ENCODE results near the gene KISS1R. TPM values are rescaled to one million over a fixed set of nuclear protein-coding genes. Genes with fewer than 3 reads are reported as not detected.
A peak's percentile ranks its signal among the peaks of the same experiment; 100 is the strongest.
"Not testable (repeated sequence)": the region's sequence is repeated elsewhere in the genome, so short reads cannot be mapped to it uniquely, and the experiment has no call there.

The KISS1R gene
- total and polyA plus RNA-seq, 3 experiments from 2014 or later: 0.49 to 2.3 (median 1.2) TPM

- H3K4me1 ChIP-seq (ENCODE audit: insufficient read depth, low read length): peaks cover 12% of the 10 kb centered on the region
- CTCF ChIA-PET: interaction anchor here (2.0 to 2.7 kb wide), 2 partner anchors 18 to 28 kb away, joined by 25 to 26 read pairs; no protein-coding TSS in a partner anchor
- POLR2A ChIA-PET: interaction anchor here (2.0 to 5.3 kb wide), 3 partner anchors 11 to 28 kb away, joined by 9 to 77 read pairs (median 22); no protein-coding TSS in a partner anchor
Measured at GRCh38 chr19:891421-892200, 25.5 kb upstream of the KISS1R start.

GRCh38 chr19:892243-892893, 24.8 kb upstream of the KISS1R start:
- Histone ChIP-seq H3K36me3 (ENCODE audit: insufficient read depth, low read length) (peaks cover 10% of the 10 kb centered on the region), H3K27me3 (ENCODE audit: insufficient read depth, low read length, poor library complexity, severe bottlenecking) (no peaks in the 10 kb centered on the region), H3K4me3 (ENCODE audit: low read length) (peak overlapping the region; percentile 74), H3K9me3 (ENCODE audit: low read length) (no peaks in the 10 kb centered on the region), H3K4me1 (ENCODE audit: insufficient read depth, low read length) (peaks cover 12% of the 10 kb centered on the region), H3K27ac (ENCODE audit: low read depth, low read length) (peak overlapping the region; percentile 69)
- H3K4me1 Mint-ChIP-seq: peaks cover 21 to 60% (median 22%) of the 10 kb centered on the region in 3 donors
- peak overlapping the region; percentile 78 to 92 (median 83) for H3K4me3 Mint-ChIP-seq
- CTCF ChIA-PET: interaction anchor here (1.0 to 2.7 kb wide), 8 partner anchors 10 to 121 kb away, joined by 3 to 26 read pairs (median 6); no protein-coding TSS in a partner anchor
- H3K36me3 Mint-ChIP-seq: peaks cover 0 to 45% (median 3%) of the 10 kb centered on the region in 3 donors
- peak in 1 of 5 donors; percentile 72 for DNase-seq
- peak overlapping the region; percentile 60 to 98 (median 84) for H3K27ac Mint-ChIP-seq
- POLR2A ChIA-PET: interaction anchor here (0.5 to 5.3 kb wide), 8 partner anchors 10 to 498 kb away, joined by 3 to 77 read pairs (median 9); partner anchors contain the start of gene CIRBP
- peaks cover 0 to 5% of the 10 kb centered on the region in 2 donors for H3K27me3 Mint-ChIP-seq
- H3K9me3 Mint-ChIP-seq: peaks cover 0 to 2% (median 0%) of the 10 kb centered on the region in 5 donors

More at GRCh38 chr19:891421-892200, 25.5 kb upstream of the KISS1R start:
- peak overlapping the region; percentile 69 for H3K27ac ChIP-seq (ENCODE audit: low read depth, low read length)
- H3K27me3 Mint-ChIP-seq; H3K9me3 ChIP-seq (ENCODE audit: low read length); DNase-seq; H3K9me3 Mint-ChIP-seq; H3K4me3 ChIP-seq (ENCODE audit: low read length); H3K27me3 ChIP-seq (ENCODE audit: insufficient read depth, low read length, poor library complexity, severe bottlenecking): not testable (repeated sequence)
- Mint-ChIP-seq H3K4me3 (peak overlapping the region; percentile 78 to 92 (median 84)), H3K36me3 (peaks cover 0 to 42% (median 2%) of the 10 kb centered on the region in 3 donors), H3K27ac (peak overlapping the region in 6 of 8 donors; percentile 61 to 98 (median 78)), H3K4me1 (peaks cover 21 to 61% (median 22%) of the 10 kb centered on the region in 3 donors)
- H3K36me3 ChIP-seq (ENCODE audit: insufficient read depth, low read length): peaks cover 10% of the 10 kb centered on the region

GRCh38 chr19:892894-893689, 24.0 kb upstream of the KISS1R start, which contains the start of the genes MED16 and RNU6-9:
TSS of gene MED16 (minus strand) at chr19:893187. CDS start at chr19:891131, 2,056 bp downstream.
TSS of gene RNU6-9 (plus strand) at chr19:893484.
- peak within 1 kb of the TSS; percentile 91 to 96 (median 92) for H3K4me3 Mint-ChIP-seq
- ChIA-PET POLR2A (interaction anchor here (0.5 to 5.3 kb wide), 10 partner anchors 9 to 497 kb away, joined by 3 to 77 read pairs (median 8); partner anchors contain the start of gene CIRBP), CTCF (interaction anchor here (1.0 to 2.7 kb wide), 8 partner anchors 10 to 122 kb away, joined by 3 to 26 read pairs (median 6); no protein-coding TSS in a partner anchor)
- DNase-seq: peak; percentile 88 to 95 (median 93)
- Histone ChIP-seq H3K9me3 (ENCODE audit: low read length) (no peaks in the 10 kb centered on the region), H3K27me3 (ENCODE audit: insufficient read depth, low read length, poor library complexity, severe bottlenecking) (no peaks in the 10 kb centered on the region), H3K4me3 (ENCODE audit: low read length) (peak within 1 kb of the TSS; percentile 74), H3K4me1 (ENCODE audit: insufficient read depth, low read length) (peaks cover 8% of the 10 kb centered on the region), H3K36me3 (ENCODE audit: insufficient read depth, low read length) (peaks cover 10% of the 10 kb centered on the region), H3K27ac (ENCODE audit: low read depth, low read length) (peak within 1 kb of the TSS; percentile 86)
- H3K27ac Mint-ChIP-seq: peak within 1 kb of the TSS; percentile 98 to 100 (median 99)
- peaks cover 0 to 5% of the 10 kb centered on the region in 2 donors for H3K27me3 Mint-ChIP-seq
- H3K36me3 Mint-ChIP-seq: peaks cover 0 to 48% (median 3%) of the 10 kb centered on the region in 3 donors
- H3K9me3 Mint-ChIP-seq: peaks cover 0 to 2% (median 0%) of the 10 kb centered on the region in 5 donors
- peaks cover 20 to 56% (median 21%) of the 10 kb centered on the region in 3 donors for H3K4me1 Mint-ChIP-seq

GRCh38 chr19:896434-896833, 20.7 kb upstream of the KISS1R start:
- H3K4me3 Mint-ChIP-seq: no peak overlapping the region
- H3K27ac ChIP-seq (ENCODE audit: low read depth, low read length): no peak overlapping the region
- no peak overlapping the region for H3K4me3 ChIP-seq (ENCODE audit: low read length)
- H3K36me3 ChIP-seq (ENCODE audit: insufficient read depth, low read length): no peaks in the 10 kb centered on the region
- no peaks in the 10 kb centered on the region for H3K9me3 ChIP-seq (ENCODE audit: low read length)
- peaks cover 0 to 5% of the 10 kb centered on the region in 2 donors for H3K27me3 Mint-ChIP-seq
- H3K27me3 ChIP-seq (ENCODE audit: insufficient read depth, low read length, poor library complexity, severe bottlenecking): no peaks in the 10 kb centered on the region
- H3K36me3 Mint-ChIP-seq: peaks cover 0 to 48% (median 3%) of the 10 kb centered on the region in 3 donors
- peaks cover 0 to 2% (median 0%) of the 10 kb centered on the region in 5 donors for H3K9me3 Mint-ChIP-seq
- ChIA-PET POLR2A (interaction anchor here (5.3 kb wide), 1 partner anchor 11 kb away, joined by 77 read pairs; no protein-coding TSS in a partner anchor), CTCF (interaction anchor here (0.7 to 1.5 kb wide), 6 partner anchors 8 to 105 kb away, joined by 3 to 4 read pairs (median 3); no protein-coding TSS in a partner anchor)
- H3K27ac Mint-ChIP-seq: peak overlapping the region in 3 of 8 donors; percentile 47 to 84 (median 76)
- H3K4me1 ChIP-seq (ENCODE audit: insufficient read depth, low read length): peaks cover 16% of the 10 kb centered on the region
- peaks cover 10 to 38% (median 16%) of the 10 kb centered on the region in 3 donors for H3K4me1 Mint-ChIP-seq
- no peak for DNase-seq

GRCh38 chr19:896999-897398, 20.1 kb upstream of the KISS1R start:
- peaks cover 0 to 2% (median 0%) of the 10 kb centered on the region in 5 donors for H3K9me3 Mint-ChIP-seq
- no peaks in the 10 kb centered on the region for H3K27me3 ChIP-seq (ENCODE audit: insufficient read depth, low read length, poor library complexity, severe bottlenecking)
- H3K36me3 ChIP-seq (ENCODE audit: insufficient read depth, low read length): no peaks in the 10 kb centered on the region
- no peaks in the 10 kb centered on the region for H3K9me3 ChIP-seq (ENCODE audit: low read length)
- H3K4me1 ChIP-seq (ENCODE audit: insufficient read depth, low read length): peaks cover 15% of the 10 kb centered on the region
- H3K4me3 Mint-ChIP-seq: no peak overlapping the region
- ChIA-PET POLR2A (interaction anchor here (1.4 to 5.3 kb wide), 2 partner anchors 9 to 11 kb away, joined by 5 to 77 read pairs; no protein-coding TSS in a partner anchor), CTCF (interaction anchor here (0.7 to 1.0 kb wide), 3 partner anchors 9 to 33 kb away, joined by 3 read pairs; no protein-coding TSS in a partner anchor)
- peak overlapping the region in 2 of 8 donors; percentile 66 to 76 for H3K27ac Mint-ChIP-seq
- peaks cover 0 to 5% of the 10 kb centered on the region in 2 donors for H3K27me3 Mint-ChIP-seq
- H3K4me1 Mint-ChIP-seq: peaks cover 11 to 40% (median 16%) of the 10 kb centered on the region in 3 donors
- no peak for DNase-seq
- H3K36me3 Mint-ChIP-seq: peaks cover 0 to 53% (median 3%) of the 10 kb centered on the region in 3 donors
- no peak overlapping the region for H3K4me3 ChIP-seq (ENCODE audit: low read length)
- no peak overlapping the region for H3K27ac ChIP-seq (ENCODE audit: low read depth, low read length)

GRCh38 chr19:897442-898039, 19.6 kb upstream of the KISS1R start:
- H3K4me1 Mint-ChIP-seq: peaks cover 13 to 40% (median 16%) of the 10 kb centered on the region in 3 donors
- no peak for DNase-seq
- Histone ChIP-seq H3K27ac (ENCODE audit: low read depth, low read length) (no peak overlapping the region), H3K9me3 (ENCODE audit: low read length) (no peaks in the 10 kb centered on the region), H3K36me3 (ENCODE audit: insufficient read depth, low read length) (no peaks in the 10 kb centered on the region), H3K4me1 (ENCODE audit: insufficient read depth, low read length) (peaks cover 12% of the 10 kb centered on the region), H3K4me3 (ENCODE audit: low read length) (no peak overlapping the region), H3K27me3 (ENCODE audit: insufficient read depth, low read length, poor library complexity, severe bottlenecking) (no peaks in the 10 kb centered on the region)
- CTCF ChIA-PET: interaction anchor here (1.0 to 1.9 kb wide), 3 partner anchors 10 to 12 kb away, joined by 3 to 6 read pairs (median 4); no protein-coding TSS in a partner anchor
- POLR2A ChIA-PET: interaction anchor here (1.4 kb wide), 1 partner anchor 9 kb away, joined by 5 read pairs; no protein-coding TSS in a partner anchor
- H3K36me3 Mint-ChIP-seq: peaks cover 0 to 56% (median 3%) of the 10 kb centered on the region in 3 donors
- H3K27me3 Mint-ChIP-seq: peaks cover 0 to 5% of the 10 kb centered on the region in 2 donors
- H3K9me3 Mint-ChIP-seq: peaks cover 0 to 2% (median 0%) of the 10 kb centered on the region in 5 donors
- no peak overlapping the region for H3K27ac Mint-ChIP-seq
- H3K4me3 Mint-ChIP-seq: no peak overlapping the region

All from CD8-positive, alpha-beta memory T cell (primary cell).